HL-60/S4 treated with retinoic acid at 250 ng/mL for 4 days and 3 days (cell line): ENCODE results near the gene FUZ.

Experiments used
- in situ Hi-C: fragments of 300-500 bp; cut with MboI; formaldehyde crosslinking; loops from 2 replicates; pipeline ENCODE4 v1.7.0; 2022; ENCODE audit warnings: low sequenced_read_pairs

The FUZ gene

DNA sequence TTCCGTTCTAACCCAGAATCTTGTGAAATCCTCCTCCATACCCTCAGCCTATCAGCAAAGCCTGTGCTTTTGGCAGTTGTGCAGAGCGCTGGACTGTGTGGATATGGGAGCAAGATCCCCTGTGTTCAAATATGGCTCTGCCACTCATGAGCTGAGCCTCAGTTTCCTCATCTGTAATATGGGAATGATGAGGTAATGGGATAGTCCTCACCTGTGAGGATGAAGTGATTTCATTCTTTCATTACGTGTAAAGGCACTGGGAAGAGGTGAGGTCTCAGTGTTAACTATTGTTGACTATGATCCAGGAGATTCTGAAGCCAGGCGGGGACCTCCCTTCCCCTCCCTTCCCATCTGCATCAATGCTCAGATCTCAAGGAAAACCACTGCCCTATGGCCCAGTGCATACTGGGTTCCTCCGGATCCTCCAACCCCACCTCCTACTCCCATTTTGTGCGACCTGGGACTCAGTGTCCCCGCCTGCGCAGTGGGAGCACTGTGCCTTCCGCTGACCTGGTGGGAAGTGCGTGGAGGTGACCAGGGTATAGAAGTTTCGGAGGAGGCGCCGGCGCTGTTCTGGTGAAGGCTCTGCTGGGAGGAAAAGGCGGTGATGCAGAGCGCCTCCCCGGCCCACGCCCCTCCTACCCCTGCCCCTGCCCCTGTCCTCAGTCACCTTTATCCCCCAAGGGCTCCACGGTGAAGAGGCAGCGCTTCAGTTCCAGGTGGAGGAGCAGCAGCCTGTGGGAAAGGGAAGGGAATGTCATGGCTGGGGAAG, 5.0 kb downstream of the FUZ start:
- in situ Hi-C loops, result no loop called here

DNA sequence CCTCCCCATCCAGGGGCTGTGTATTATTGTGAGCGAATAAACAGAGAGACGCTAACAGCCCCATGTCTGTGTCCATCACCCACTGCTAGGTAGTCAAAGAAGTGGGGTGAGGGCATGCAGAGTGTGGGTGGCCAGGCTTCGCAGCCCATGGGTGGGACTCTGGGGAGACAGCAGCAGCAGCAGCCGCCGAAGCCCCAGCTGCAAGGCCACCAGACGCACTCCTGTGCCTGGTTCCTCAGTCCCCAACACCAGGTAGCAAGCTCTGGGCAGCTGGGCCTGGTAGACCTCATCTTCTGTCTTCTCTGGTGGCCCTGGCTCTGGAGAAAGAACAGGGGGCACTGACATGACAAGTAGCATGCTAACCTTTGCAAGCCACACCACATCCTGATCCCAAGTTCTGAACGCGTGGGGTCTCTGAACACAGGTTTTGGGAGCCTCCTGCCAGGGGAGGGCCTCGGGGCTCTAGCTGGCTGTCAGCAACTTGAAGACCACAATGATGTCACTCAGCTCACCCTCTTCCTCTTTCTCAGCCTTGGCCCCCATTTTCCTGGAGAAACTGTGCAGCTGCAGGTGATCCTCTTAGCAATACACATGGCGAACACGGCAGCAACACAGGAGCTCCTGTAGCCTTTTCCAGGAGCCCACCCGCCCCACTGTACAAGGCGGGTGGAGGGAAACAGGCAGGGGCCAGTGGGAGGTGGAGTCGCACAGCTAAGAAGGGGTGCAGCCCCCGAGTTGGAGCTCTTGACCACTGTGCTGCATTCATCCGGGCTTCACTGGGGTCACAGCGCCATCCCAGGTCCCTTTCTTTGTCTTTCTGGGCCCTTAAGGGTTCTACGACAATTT, 5.8 kb downstream of the FUZ start:
- in situ Hi-C loops, result no loop called here

DNA sequence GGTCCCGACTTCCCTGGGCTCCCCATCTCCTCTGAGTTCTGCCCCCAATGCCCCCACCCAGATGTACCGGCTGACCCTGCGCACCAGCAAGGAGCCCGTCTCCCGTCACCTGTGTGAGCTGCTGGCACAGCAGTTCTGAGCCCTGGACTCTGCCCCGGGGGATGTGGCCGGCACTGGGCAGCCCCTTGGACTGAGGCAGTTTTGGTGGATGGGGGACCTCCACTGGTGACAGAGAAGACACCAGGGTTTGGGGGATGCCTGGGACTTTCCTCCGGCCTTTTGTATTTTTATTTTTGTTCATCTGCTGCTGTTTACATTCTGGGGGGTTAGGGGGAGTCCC, 6.5 kb downstream of the FUZ start:
- in situ Hi-C loops, result no loop called here

DNA sequence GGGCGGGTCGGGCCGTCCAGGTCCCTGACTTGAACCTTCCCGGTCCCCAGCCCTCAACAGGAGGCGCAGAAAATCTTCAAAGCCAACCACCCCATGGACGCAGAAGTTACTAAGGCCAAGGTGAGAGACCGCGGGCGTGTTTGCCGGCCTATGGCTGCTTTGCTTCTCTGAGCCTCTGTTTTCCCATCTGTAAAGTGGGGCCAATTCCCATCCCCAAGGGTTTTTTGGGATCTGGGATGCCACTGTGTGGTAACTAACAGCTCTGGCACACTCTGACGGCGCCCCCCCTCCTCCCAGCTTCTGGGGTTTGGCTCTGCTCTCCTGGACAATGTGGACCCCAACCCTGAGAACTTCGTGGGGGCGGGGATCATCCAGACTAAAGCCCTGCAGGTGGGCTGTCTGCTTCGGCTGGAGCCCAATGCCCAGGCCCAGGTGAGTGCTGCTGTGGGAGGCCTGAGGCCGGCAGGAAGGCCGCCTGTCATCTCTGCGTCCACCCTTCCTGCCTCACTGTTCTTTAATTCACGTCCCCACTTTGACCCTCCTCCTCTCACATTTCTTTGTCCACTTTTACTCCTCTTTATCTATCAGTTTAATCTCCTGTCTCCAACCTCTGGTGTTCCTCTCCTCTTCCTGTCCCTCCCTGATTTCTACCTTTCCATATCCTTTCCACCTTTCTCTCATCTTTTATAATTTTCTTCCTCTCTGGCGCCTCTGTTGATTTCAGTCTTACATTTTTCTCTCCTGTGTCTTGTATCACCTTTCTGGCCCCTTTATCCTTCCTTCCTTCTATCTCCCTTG, 7.1 kb downstream of the FUZ start:
- in situ Hi-C loops, result no loop called here

DNA sequence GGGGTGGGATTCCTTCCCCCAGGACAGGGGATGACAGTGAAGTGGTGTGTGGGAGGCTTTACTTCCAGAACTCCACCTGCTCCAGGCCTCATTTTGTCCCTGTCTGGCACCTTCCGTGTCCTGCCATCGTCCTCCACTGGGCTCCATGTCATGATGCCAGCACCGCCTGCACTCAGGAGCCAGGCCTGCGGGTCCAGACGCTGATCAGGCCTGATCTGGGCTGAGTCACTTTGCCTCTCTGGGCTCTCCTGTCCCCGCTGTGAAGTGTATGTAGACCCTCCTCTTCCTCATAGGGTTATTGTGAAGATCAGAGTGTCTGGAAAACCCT, 9.6 kb downstream of the FUZ start:
- in situ Hi-C loops, result no loop called here

DNA sequence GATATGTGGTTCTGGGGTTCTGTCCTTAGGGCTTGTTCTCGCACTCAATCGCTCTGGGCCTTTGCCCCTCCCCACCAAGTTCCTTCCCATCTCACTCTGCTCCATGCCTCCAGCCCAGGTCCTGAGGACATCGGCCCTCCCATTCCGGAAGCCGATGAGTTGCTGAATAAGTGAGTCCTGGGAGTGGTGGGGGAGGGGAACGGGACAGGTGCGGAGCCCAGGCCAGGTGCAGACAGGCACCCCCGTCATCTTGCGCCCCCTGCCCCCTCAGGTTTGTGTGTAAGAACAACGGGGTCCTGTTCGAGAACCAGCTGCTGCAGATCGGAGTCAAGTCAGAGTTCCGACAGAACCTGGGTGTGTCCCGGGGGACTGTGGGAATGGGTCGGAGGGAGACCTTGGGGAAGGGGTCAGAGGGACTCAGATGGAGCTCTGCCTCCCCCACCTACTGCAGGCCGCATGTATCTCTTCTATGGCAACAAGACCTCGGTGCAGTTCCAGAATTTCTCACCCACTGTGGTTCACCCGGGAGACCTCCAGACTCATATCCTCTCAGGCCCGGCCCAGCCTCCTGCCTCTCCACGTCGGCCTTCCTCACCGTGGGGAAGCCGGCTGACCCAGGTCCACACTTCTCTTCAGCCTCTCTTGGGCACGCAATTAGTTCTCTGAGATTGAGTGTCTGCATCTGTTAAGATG, 10.1 kb downstream of the FUZ start:
- in situ Hi-C loops, result no loop called here

DNA sequence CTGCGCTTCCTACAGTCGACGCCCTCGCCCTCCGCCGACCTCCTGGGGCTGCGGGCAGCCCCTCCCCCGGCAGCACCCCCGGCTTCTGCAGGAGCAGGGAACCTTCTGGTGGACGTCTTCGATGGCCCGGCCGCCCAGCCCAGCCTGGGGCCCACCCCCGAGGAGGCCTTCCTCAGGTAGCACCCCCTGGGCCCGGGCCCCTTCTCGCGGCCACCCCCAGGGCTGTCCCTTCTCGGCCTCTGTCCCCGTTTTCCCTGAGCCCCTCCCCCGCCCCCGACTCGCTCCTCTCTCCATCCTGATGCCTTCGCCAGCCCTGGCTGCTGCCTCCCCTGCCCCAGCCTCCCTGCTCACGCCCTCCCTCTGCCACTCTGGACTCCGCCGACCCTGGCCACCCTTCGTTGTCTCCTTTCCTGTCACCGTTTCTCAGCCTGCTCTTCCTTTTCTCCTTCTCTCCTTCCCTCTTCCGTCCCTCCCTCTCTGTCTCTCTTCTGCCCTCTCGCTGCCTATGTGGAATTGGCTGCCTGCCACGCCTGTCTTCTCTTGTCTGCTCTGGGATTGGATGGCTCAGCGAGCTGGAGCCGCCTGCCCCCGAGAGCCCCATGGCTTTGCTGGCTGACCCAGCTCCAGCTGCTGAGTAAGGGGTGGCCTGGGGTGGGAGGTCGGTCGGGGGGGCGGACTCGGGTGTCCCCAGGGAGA, 11.0 kb downstream of the FUZ start:
- in situ Hi-C loops, result no loop called here

DNA sequence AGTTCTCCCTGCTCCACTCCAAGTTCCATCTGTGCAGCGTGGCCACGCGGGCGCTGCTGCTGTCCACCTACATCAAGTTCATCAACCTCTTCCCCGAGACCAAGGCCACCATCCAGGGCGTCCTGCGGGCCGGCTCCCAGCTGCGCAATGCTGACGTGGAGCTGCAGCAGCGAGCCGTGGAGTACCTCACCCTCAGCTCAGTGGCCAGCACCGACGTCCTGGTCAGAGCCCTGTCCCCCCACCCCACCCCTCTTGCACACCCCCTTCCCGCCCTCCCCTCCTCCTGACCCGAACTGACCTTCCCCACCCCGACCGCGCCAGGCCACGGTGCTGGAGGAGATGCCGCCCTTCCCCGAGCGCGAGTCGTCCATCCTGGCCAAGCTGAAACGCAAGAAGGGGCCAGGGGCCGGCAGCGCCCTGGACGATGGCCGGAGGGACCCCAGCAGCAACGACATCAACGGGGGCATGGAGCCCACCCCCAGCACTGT, 11.6 kb downstream of the FUZ start:
- in situ Hi-C loops, result no loop called here

DNA sequence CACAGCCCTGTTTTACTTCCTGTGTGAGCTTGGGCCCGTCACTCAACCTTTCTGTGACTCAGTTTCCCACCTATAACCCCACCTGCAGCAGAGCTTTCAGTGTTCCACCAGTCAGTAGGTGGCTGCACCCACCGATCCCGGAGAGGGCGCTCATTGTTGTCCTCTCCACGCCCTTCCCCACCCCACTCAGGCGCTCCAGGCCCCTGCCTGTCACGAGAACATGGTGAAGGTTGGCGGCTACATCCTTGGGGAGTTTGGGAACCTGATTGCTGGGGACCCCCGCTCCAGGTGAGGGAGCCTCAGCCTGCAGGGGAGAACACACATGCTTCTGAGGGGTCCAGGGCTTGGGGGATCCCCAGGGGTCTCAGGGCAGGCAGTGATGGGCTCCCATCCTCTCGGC, 12.3 kb downstream of the FUZ start:
- in situ Hi-C loops, result no loop called here

DNA sequence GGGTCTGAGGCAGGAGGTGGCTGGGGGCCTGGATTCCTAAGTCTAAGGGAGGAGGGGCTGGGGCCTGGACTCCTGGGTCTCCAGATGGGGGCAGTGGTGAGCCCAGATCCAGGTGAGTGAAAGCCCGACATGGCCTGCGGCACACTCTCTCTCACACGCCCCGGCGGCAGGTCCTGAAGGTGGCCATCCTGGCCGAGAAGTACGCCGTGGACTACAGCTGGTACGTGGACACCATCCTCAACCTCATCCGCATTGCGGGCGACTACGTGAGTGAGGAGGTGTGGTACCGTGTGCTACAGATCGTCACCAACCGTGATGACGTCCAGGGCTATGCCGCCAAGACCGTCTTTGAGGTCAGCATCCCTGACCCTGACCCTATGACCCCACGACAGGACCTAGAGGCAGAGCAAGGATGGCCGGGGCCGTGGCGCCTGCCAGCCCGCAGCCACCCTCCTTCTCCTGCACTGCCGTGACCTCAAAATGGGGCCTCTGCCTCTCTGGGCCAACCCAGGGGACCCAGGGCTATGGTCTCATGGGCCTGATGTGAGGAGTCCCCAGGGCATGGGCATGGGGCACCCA, 13.2 kb downstream of the FUZ start:
- in situ Hi-C loops, result no loop called here

DNA sequence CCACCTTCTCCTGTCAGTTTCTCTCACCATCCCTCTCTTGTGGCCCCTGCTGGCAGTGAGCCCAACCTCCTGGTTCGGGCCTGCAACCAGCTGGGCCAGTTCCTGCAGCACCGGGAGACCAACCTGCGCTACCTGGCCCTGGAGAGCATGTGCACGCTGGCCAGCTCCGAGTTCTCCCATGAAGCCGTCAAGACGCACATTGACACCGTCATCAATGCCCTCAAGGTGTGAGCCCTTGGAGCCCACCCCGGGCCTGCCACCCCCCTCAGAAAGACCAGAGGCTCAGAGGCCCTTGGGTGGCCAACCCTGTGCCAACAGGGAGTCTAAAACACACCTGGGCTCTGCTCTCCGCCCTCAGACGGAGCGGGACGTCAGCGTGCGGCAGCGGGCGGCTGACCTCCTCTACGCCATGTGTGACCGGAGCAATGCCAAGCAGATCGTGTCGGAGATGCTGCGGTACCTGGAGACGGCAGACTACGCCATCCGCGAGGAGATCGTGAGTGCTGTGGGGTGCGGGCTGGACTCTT, 13.8 kb downstream of the FUZ start:
- in situ Hi-C loops, result no loop called here

DNA sequence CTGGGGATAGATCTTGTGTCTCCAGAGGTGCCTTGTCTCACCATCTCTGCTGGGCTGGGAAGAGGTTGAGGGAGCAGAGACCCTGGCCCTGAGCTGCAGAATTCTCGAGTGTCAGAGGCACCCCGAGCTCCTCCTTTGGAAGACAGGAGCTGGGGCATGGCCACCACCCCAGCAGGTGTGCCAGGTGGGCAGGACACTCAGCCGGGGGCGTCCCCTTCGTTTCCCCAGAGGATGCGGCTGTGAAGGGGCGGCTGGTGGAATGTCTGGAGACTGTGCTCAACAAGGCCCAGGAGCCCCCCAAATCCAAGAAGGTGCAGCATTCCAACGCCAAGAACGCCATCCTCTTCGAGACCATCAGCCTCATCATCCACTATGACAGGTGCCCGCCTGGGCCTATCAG, 14.5 kb downstream of the FUZ start:
- in situ Hi-C loops, result no loop called here

DNA sequence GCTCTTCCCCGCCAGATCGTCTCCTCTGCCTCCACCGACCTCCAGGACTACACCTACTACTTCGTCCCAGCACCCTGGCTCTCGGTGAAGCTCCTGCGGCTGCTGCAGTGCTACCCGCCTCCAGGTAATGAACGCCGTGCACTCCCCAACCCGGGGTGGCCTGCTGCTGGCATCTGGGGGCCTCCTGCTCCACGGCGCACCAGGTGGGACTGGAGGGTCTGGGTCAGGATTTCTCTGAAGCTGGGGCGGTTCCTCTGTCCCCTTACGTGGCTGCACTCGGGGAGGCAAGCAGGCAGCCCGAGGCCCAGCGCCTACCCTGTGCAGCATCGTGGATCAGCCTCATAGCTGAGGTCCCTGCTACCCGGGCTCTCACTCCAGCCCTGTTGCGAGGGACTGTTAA, 17.5 kb downstream of the FUZ start:
- in situ Hi-C loops, result no loop called here

DNA sequence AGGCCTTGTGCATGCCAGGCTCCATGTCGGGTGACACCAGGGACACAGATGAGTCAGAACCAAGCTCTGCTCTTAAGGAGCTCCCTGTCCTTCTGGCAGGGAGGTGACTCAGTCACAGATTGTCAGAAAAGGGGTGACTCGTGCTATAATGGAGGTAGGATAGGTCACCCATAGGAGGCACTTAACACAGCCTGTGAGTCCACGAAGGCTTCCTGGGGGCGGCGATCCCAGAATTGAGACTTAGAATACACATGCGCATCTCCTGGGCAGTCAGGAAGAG, 19.6 kb downstream of the FUZ start:
- in situ Hi-C loops, result no loop called here

DNA sequence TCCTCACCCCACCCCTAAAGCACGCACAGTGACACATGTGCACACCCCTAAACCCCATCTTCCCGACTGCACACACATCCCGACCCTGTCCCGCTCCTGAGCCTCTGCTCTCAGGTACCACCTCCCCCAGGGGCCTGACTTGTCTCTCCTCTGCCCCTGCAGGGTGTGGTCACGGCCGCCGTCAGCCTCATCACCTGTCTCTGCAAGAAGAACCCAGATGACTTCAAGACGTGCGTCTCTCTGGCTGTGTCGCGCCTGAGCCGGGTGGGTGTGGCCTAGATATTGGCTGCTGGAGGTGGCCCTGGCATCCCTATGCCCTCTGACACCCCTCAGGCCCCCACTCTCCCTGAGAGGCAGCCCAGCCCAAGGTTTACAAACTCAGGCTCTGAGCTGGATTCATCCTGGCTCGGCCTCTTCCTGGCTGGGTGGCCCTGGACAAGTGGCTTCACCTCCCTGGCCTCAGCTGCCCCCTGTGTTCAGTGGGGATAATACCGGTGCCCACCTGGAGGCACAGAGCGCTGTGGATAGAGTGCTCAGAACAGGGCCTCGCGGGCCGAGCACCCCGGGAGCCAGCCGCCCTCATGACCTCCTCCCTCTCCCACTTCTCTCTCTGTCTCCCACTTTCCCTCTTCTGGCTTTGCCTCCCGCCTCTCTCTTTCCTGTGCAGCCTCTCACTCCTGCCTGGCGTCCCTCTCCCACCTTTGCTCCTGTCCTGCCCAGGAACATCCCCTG, 20.1 kb downstream of the FUZ start:
- in situ Hi-C loops, result no loop called here

DNA sequence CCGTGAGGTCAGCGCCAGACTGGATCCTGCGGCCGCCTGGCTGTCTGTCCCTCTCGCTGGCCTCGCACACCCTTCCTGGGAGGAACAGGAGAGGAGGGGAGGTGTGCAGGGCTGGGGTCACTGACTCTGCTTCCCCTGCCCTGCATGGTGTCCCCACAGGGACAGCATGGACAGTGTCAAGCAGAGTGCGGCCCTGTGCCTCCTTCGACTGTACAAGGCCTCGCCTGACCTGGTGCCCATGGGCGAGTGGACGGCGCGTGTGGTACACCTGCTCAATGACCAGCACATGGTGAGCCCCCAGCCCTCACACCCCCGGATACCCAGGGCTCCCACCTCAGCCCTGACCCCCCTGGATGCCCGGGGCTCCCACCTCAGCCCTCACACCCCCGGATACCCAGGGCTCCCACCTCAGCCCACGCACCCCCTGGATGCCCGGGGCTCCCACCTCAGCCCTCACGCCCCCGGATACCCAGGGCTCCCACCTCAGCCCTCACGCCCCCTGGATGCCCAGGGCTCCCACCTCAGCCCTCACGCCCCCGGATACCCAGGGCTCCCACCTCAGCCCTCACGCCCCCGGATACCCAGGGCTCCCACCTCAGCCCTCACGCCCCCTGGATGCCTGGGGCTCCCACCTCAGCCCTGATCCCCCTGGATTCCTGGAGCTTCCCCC, 21.2 kb downstream of the FUZ start:
- in situ Hi-C loops, result no loop called here

DNA sequence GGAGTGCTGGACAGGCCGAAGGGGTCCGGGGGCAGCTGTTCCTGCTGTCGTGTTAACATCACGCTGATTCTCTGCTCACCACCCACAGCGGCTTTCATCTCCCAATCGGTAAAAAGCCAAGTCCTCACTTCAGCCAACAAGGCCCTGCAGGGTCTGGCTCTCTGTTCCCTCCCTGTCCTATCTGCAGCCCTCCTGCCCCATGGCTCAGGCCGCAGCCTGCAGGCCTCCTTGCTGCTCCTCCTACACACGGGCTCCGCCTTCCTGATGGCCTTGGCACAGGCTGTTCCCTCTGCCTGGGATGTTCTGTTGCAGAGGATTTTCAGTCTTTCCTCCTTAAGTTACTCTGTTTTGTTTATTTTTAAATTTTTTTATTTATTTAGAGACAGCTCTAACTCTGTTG, 22.2 kb downstream of the FUZ start:
- in situ Hi-C loops, result no loop called here

DNA sequence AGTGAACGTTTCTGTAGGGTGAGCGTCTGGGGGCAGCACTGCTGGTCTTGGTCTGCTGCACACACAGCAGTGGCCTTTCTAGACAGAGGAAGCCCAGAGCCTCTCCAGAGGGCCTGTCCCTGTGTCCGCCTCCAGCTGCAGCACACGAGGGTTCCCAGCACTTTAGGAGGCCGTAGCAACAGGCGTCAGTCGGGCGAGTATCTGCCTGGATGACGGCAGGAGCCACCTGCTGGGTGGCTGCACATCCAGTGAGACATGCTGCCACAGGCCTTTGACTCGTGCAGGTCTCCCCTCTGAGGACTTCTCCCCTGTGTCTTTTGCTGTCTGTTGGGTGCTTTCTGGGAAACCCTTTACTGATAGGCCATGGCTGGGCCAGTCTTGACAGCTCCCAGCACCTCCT, 24.2 kb downstream of the FUZ start:
- in situ Hi-C loops, result no loop called here

DNA sequence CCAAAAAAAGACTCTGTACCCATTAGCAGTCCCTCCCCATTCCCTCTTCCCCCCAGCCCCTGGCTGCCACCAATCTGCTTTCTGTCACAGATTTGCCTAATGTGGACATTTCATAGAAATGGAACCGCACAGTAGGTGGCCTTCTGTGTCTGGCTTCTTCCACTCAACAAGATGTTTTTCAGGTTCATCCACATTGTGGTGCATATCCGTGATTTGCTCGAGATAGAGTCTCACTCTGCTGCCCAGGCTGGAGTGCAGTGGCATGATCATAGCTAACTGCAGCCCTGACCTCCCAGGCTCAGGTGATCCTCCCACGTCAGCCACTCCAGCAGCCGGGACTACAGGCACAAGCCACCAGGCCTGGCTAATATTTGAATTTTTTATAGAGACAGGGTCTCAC, 25.3 kb downstream of the FUZ start:
- in situ Hi-C loops, result no loop called here
